ENCODE measurements around the gene PSEN2. TPM values are rescaled to one million over a fixed set of nuclear protein-coding genes. Genes with fewer than 3 reads are reported as not detected.

The PSEN2 gene
- total and polyA plus RNA-seq, 2 donors (not counting 1 experiment from before 2014, with no cell fraction given): 15.8 to 26.0 TPM

DNA sequence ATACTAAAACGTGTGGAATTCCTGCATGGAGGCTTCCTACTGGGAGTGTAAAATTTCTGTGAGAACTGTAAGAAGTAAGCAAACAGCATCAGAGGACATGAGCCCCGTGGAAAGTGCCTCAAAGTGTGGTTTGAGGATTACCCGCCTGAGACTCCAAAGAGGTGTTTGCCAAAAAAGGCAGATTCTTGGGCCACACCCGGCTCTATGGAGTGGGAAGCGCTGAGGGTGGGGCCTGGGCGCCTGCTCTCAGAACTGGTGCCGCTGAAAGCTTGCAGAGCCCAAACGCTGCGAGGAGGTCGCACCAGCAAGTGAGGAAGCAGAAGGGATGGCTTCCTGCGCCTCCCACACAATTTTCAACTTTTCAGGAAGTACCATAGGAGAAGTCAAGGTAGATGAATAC lies 43.0 kb upstream of the PSEN2 start:
- ChIA-PET CTCF (interaction anchor here (0.8 to 7.9 kb wide), 23 partner anchors 67 to 420 kb away, joined by 3 to 278 read pairs (median 6); partner anchors contain the start of genes ITPKB, PARP1 and STUM), POLR2A (interaction anchor here (1.0 to 1.3 kb wide), 2 partner anchors 165 to 201 kb away, joined by 3 to 5 read pairs; no protein-coding TSS in a partner anchor)
- H3K36me3 ChIP-seq (replicated peaks in 1 of 2; ENCODE audit: control extremely low read depth in 1 of 2, control insufficient read depth in 1 of 2, extremely low read depth in 1 of 2, insufficient read depth in 2 of 2, low read length in 1 of 2): no peaks in the 10 kb centered on the region
- peak overlapping the region in 1 of 2 donors; percentile 48 for H3K27ac ChIP-seq (ENCODE audit: low read length in 2 of 2)
- H3K9ac ChIP-seq (ENCODE audit: low read length): peak overlapping the region; percentile 56
- peak overlapping the region; percentile 50 for H3K27ac Mint-ChIP-seq
- intact Hi-C loops (cut with micrococcal nuclease): loop anchor here (10.0 kb wide), 1 partner anchor 403 kb away; no protein-coding TSS in a partner anchor
- no peaks in the 10 kb centered on the region for H3K9me3 Mint-ChIP-seq (ENCODE audit: insufficient read depth)
- H3K4me1 Mint-ChIP-seq: peaks cover 36% of the 10 kb centered on the region
- peak overlapping the region; percentile 80 for H3K4me2 ChIP-seq (replicated peaks; ENCODE audit: low read depth, low read length, poor library complexity, severe bottlenecking)
- peak overlapping the region; percentile 57 for H3K4me3 Mint-ChIP-seq
- no peak for TF ChIP-seq EZH2 (IDR thresholded peaks at IDR 0.05; ENCODE audit: borderline replicate concordance, insufficient read depth, low read depth, low read length, poor library complexity, severe bottlenecking)
- TF ChIP-seq, protein P1, sequence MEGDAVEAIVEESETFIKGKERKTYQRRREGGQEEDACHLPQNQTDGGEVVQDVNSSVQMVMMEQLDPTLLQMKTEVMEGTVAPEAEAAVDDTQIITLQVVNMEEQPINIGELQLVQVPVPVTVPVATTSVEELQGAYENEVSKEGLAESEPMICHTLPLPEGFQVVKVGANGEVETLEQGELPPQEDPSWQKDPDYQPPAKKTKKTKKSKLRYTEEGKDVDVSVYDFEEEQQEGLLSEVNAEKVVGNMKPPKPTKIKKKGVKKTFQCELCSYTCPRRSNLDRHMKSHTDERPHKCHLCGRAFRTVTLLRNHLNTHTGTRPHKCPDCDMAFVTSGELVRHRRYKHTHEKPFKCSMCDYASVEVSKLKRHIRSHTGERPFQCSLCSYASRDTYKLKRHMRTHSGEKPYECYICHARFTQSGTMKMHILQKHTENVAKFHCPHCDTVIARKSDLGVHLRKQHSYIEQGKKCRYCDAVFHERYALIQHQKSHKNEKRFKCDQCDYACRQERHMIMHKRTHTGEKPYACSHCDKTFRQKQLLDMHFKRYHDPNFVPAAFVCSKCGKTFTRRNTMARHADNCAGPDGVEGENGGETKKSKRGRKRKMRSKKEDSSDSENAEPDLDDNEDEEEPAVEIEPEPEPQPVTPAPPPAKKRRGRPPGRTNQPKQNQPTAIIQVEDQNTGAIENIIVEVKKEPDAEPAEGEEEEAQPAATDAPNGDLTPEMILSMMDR (IDR thresholded peaks at IDR 0.05): no peak
- no peaks in the 10 kb centered on the region for H3K9me3 ChIP-seq (ENCODE audit: control extremely low read depth in 1 of 3, control insufficient read depth in 2 of 3, insufficient read depth in 1 of 3, low read length in 2 of 3)
- DNase-seq: no peak
- H3K27me3 Mint-ChIP-seq: no peaks in the 10 kb centered on the region
- peak overlapping the region in 1 of 5 experiments; percentile 53 for H3K4me3 ChIP-seq (ENCODE audit: control extremely low read depth in 1 of 5, extremely low read depth in 1 of 5, insufficient read depth in 1 of 5, low read depth in 2 of 5, low read length in 4 of 5)
- no peaks in the 10 kb centered on the region for H3K79me2 ChIP-seq (ENCODE audit: control insufficient read depth, insufficient read depth, low read length)
- 82% methylated on average over 7 of the region's 11 CpGs for WGBS (ENCODE audit: insufficient coverage)
- H3K27me3 ChIP-seq (replicated peaks in 1 of 4; ENCODE audit: control extremely low read depth in 1 of 4, control insufficient read depth in 3 of 4, insufficient read depth in 4 of 4, low read length in 3 of 4): no peaks in the 10 kb centered on the region
- peaks cover 11 to 35% of the 10 kb centered on the region in 2 donors for H3K4me1 ChIP-seq (ENCODE audit: control insufficient read depth in 2 of 2, insufficient read depth in 2 of 2, low read length in 2 of 2)
- H2AFZ ChIP-seq (ENCODE audit: insufficient read depth, low read depth, low read length, poor library complexity, severe bottlenecking): peak overlapping the region; percentile 18
- ATAC-seq (ENCODE audit: low read depth): no peak
- H4K20me1 ChIP-seq (ENCODE audit: control insufficient read depth, insufficient read depth, low read length, poor library complexity, severe bottlenecking): no peaks in the 10 kb centered on the region

GRCh38 chr1:226827968-226828513 lies 42.4 kb upstream of the PSEN2 start:
- ChIA-PET CTCF (interaction anchor here (0.7 to 7.9 kb wide), 29 partner anchors 9 to 462 kb away, joined by 3 to 278 read pairs (median 5); partner anchors contain the start of genes ITPKB, PARP1 and STUM), POLR2A (interaction anchor here (0.6 to 1.3 kb wide), 3 partner anchors 56 to 202 kb away, joined by 3 to 5 read pairs (median 4); no protein-coding TSS in a partner anchor)
- no peak for TF ChIP-seq EZH2 (IDR thresholded peaks at IDR 0.05; ENCODE audit: borderline replicate concordance, insufficient read depth, low read depth, low read length, poor library complexity, severe bottlenecking)
- TF ChIP-seq, protein P1 (IDR thresholded peaks at IDR 0.05): peak; percentile 97
- Histone ChIP-seq H3K9ac (ENCODE audit: low read length) (peak overlapping the region; percentile 56), H3K27ac (ENCODE audit: low read length in 2 of 2) (peak overlapping the region; percentile 48 to 56), H3K4me1 (ENCODE audit: control insufficient read depth in 2 of 2, insufficient read depth in 2 of 2, low read length in 2 of 2) (peaks cover 11 to 35% of the 10 kb centered on the region in 2 donors), H3K79me2 (ENCODE audit: control insufficient read depth, insufficient read depth, low read length) (no peaks in the 10 kb centered on the region), H4K20me1 (ENCODE audit: control insufficient read depth, insufficient read depth, low read length, poor library complexity, severe bottlenecking) (no peaks in the 10 kb centered on the region), H3K4me3 (ENCODE audit: control extremely low read depth in 1 of 5, extremely low read depth in 1 of 5, insufficient read depth in 1 of 5, low read depth in 2 of 5, low read length in 4 of 5) (peak overlapping the region in 4 of 5 experiments; percentile 21 to 53 (median 34)), H3K4me2 (replicated peaks; ENCODE audit: low read depth, low read length, poor library complexity, severe bottlenecking) (peak overlapping the region; percentile 80), H2AFZ (ENCODE audit: insufficient read depth, low read depth, low read length, poor library complexity, severe bottlenecking) (peak overlapping the region; percentile 72), H3K27me3 (replicated peaks in 1 of 4; ENCODE audit: control extremely low read depth in 1 of 4, control insufficient read depth in 3 of 4, insufficient read depth in 4 of 4, low read length in 3 of 4) (no peaks in the 10 kb centered on the region), H3K36me3 (replicated peaks in 1 of 2; ENCODE audit: control extremely low read depth in 1 of 2, control insufficient read depth in 1 of 2, extremely low read depth in 1 of 2, insufficient read depth in 2 of 2, low read length in 1 of 2) (no peaks in the 10 kb centered on the region), H3K9me3 (ENCODE audit: control extremely low read depth in 1 of 3, control insufficient read depth in 2 of 3, insufficient read depth in 1 of 3, low read length in 2 of 3) (no peaks in the 10 kb centered on the region)
- ATAC-seq (ENCODE audit: low read depth): peak; percentile 96
- no peaks in the 10 kb centered on the region for H3K9me3 Mint-ChIP-seq (ENCODE audit: insufficient read depth)
- WGBS (ENCODE audit: insufficient coverage): 3% methylated on average over 14 of the region's 19 CpGs
- peak overlapping the region; percentile 26 for H3K27ac Mint-ChIP-seq
- peak overlapping the region; percentile 67 for H3K4me3 Mint-ChIP-seq
- H3K27me3 Mint-ChIP-seq: no peaks in the 10 kb centered on the region
- intact Hi-C loops (cut with micrococcal nuclease): loop anchor here (1.0 to 10.0 kb wide), 6 partner anchors 89 to 403 kb away; partner anchors contain the start of gene ITPKB
- H3K4me1 Mint-ChIP-seq: peaks cover 36% of the 10 kb centered on the region
- peak; percentile 91 for DNase-seq

Data from B cell (primary cell).